ENCODE measurements around the gene LMAN2. TPM values are rescaled to one million over a fixed set of nuclear protein-coding genes. Genes with fewer than 3 reads are reported as not detected.

The LMAN2 gene
- polyA plus RNA-seq, 1 experiment, result 150 TPM

DNA sequence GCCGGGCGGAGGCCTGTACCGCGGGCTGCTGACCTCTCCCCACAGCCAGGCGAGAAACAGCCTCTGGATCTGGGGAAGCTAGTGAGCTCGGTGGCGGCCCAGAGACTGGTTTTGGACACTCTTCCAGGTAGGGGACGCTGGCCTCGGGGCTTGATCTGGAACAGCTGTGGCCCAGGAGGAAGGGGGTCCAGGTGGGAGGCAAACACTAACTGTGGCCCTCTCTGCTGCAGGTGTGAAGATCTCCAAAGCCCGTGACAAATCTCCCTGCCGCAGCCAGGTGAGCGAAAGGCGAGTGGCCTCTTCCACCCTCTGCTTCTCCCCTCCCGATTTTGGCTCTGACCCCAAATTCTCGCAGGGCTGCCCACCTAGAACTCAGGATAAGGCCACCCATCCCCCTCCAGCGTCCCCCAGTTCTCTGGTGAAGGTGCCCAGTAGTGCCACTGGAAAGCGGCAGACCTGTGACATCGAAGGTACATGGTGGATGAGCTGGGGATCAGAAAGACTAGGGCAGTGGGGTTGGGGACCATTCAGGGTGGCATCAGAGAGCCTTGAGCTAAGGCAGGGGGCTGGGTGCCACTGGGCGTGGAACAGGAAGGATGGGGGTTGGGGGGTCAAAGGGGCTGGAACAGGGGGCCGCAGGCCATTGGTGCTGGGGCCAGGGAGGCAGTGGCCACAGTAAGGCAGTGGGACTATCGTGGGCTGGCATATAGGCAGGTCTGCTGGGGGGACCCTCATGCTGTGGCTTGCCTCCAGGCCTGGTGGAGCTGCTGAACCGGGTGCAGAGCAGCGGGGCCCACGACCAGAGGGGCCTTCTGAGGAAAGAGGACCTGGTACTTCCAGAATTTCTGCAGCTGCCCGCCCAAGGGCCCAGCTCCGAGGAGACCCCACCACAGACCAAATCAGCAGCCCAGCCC is 19.9 kb upstream of the LMAN2 start:
- DNase-seq (ENCODE audit: low read depth, low spot score), result no peak

DNA sequence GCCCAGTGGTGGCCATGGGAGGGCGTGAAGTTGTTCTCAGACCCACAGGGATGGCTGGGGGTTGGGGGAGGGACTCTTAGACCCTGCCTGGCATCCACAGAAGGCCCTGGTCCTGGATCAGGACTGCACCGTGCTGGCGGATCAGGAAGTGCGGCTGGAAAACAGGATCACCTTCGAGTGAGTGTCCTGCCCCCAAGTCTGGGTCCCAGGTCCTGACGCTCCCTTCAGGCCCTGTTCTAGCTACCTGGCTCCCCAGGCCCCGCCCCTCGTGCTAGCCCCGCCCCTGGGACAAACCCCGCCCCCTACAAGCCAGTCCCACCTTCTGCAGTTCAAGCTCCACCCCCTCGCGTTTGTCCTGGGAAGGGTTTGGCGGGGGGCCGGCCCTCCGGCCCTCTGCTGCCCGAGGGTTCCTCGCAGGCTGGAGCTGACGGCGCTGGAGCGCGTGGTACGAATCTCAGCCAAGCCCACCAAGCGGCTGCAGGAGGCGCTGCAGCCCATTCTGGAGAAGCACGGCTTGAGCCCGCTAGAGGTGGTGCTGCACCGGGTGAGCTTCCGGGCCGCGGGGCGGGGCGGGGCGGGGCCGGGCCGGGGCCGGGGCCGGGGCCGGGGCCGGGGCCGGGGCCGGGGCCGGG is 19.1 kb upstream of the LMAN2 start:
- Histone ChIP-seq H3K4me3 (ENCODE audit: low read depth, low read length) (peak overlapping the region; percentile 65), H3K27ac (ENCODE audit: low read depth, low read length) (no peak overlapping the region), H3K9me3 (ENCODE audit: control insufficient read depth, insufficient read depth, low read length) (peaks cover 4% of the 10 kb centered on the region; the same call in 1 of the 2 replicates), H3K27me3 (ENCODE audit: control insufficient read depth, insufficient read depth, low read length) (no peaks in the 10 kb centered on the region)
- ChIA-PET POLR2A (interaction anchor here (0.6 to 1.4 kb wide), 6 partner anchors 8 to 127 kb away, joined by 3 to 12 read pairs (median 4); partner anchors contain the start of genes GRK6 and PDLIM7), CTCF (interaction anchor here (0.6 to 5.6 kb wide), 30 partner anchors 8 to 348 kb away, joined by 3 to 61 read pairs (median 5); partner anchors contain the start of genes LMAN2 and ZNF346)
- TF ChIP-seq, protein P1, sequence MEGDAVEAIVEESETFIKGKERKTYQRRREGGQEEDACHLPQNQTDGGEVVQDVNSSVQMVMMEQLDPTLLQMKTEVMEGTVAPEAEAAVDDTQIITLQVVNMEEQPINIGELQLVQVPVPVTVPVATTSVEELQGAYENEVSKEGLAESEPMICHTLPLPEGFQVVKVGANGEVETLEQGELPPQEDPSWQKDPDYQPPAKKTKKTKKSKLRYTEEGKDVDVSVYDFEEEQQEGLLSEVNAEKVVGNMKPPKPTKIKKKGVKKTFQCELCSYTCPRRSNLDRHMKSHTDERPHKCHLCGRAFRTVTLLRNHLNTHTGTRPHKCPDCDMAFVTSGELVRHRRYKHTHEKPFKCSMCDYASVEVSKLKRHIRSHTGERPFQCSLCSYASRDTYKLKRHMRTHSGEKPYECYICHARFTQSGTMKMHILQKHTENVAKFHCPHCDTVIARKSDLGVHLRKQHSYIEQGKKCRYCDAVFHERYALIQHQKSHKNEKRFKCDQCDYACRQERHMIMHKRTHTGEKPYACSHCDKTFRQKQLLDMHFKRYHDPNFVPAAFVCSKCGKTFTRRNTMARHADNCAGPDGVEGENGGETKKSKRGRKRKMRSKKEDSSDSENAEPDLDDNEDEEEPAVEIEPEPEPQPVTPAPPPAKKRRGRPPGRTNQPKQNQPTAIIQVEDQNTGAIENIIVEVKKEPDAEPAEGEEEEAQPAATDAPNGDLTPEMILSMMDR (IDR thresholded peaks at IDR 0.05; ENCODE audit: low read depth, low read length), result peak; percentile 60
- peak; percentile 72 for DNase-seq (ENCODE audit: low read depth, low spot score)

More for the DNA sequence above, 19.9 kb upstream of the LMAN2 start:
- TF ChIP-seq, protein P1 (IDR thresholded peaks at IDR 0.05; ENCODE audit: low read depth, low read length), result no peak
- Histone ChIP-seq H3K27me3 (ENCODE audit: control insufficient read depth, insufficient read depth, low read length) (no peaks in the 10 kb centered on the region), H3K9me3 (ENCODE audit: control insufficient read depth, insufficient read depth, low read length) (peaks cover 4% of the 10 kb centered on the region; the same call in 1 of the 2 replicates), H3K4me3 (ENCODE audit: low read depth, low read length) (peak overlapping the region; percentile 65), H3K27ac (ENCODE audit: low read depth, low read length) (no peak overlapping the region)
- CTCF ChIA-PET, result interaction anchor here (0.7 to 5.6 kb wide), 25 partner anchors 8 to 301 kb away, joined by 3 to 61 read pairs (median 6); partner anchors contain the start of gene LMAN2
- POLR2A ChIA-PET, result interaction anchor here (0.7 to 1.4 kb wide), 6 partner anchors 8 to 724 kb away, joined by 3 to 12 read pairs (median 4); partner anchors contain the start of genes GRK6, PDLIM7 and TSPAN17

DNA sequence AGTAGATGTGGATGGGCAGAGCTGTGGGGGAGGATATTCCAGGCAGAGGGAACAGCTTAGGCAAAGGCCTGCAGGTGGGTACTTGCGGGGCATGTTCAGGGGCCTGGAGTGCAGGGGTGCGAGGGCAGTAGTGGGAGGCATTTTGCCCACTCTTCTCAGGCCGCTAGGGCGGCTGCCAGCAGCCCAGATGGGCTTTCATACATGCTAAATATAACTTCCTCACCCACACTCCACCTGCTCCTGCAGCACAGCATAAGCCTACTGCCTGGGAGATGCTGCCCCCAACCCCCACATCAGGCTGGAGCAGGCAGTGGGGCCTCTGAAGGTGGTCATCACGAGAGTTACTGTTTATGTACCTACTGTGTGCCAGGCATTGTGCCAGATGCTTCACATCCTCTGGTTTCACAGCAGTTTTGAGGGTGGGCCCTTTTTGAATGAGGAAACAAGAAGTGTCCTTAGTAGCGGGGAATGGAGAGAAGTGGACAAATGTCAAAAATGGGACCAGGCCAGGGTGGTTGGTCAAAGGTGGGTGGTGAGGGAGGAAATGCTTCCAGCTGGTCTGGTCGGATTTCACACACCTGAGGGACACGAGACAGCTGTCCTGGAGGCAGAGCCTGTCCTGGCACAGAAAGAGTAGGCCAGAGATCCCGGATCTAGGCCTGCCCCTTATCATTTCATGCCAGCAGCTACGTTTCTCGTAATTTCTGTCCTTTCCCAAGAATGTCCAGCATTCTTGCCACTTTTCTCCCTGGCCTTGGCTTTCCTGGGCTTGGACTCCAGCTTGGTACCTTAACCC is 18.4 kb upstream of the LMAN2 start:
- Histone ChIP-seq H3K27me3 (ENCODE audit: control insufficient read depth, insufficient read depth, low read length) (no peaks in the 10 kb centered on the region), H3K9me3 (ENCODE audit: control insufficient read depth, insufficient read depth, low read length) (peaks cover 4% of the 10 kb centered on the region; the same call in 1 of the 2 replicates), H3K27ac (ENCODE audit: low read depth, low read length) (no peak overlapping the region), H3K4me3 (ENCODE audit: low read depth, low read length) (no peak overlapping the region)
- TF ChIP-seq, protein P1 (IDR thresholded peaks at IDR 0.05; ENCODE audit: low read depth, low read length), result no peak
- no peak for DNase-seq (ENCODE audit: low read depth, low spot score)
- CTCF ChIA-PET, result interaction anchor here (0.6 to 5.6 kb wide), 36 partner anchors 8 to 348 kb away, joined by 3 to 61 read pairs (median 5); partner anchors contain the start of genes LMAN2, SLC34A1 and ZNF346
- POLR2A ChIA-PET, result interaction anchor here (0.6 to 1.4 kb wide), 5 partner anchors 9 to 128 kb away, joined by 3 to 12 read pairs (median 3); partner anchors contain the start of genes GRK6 and PDLIM7

DNA sequence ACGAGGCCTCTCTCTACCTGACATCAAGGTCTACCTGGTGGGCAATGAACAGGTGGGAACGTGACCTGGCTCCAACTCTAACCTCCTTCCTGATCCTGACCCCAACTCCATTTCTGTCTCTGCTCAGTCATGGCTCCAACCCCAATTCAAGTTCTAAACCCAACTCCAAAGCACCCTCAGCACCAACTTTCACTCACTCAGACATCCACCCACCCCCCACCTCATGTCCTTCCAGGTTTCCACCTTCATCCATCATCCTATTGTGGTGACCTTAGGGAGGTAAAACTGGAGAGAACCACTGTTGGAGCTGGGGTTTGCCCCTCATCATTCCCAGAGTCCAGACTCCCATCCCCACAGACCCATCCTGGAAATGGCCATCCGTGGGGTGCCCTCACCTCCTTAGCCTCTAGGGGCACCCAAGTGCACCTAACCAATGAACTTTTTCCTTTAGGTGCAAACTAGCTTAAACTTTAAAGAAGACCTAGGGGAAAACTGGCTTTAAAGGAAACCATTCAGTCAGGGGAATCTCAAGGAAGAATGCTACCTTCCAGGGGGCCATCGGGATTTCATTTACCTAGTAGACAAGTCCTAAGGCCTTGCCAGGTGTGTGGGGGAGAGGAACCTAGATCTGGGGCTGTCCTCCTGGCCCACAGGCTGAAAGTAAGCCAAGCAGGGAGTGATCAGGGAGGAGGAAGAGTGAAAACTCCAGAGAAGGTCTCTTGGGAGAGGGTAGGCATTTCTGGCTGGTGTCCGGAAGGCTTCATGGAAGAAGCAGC is 17.6 kb upstream of the LMAN2 start:
- H3K9me3 ChIP-seq (ENCODE audit: control insufficient read depth, insufficient read depth, low read length), result peaks cover 4% of the 10 kb centered on the region; the same call in 1 of the 2 replicates
- no peak overlapping the region for H3K27ac ChIP-seq (ENCODE audit: low read depth, low read length)
- ChIA-PET POLR2A (no interaction called here), CTCF (interaction anchor here (0.6 to 5.6 kb wide), 16 partner anchors 8 to 133 kb away, joined by 3 to 61 read pairs (median 4); partner anchors contain the start of genes LMAN2 and SLC34A1)
- TF ChIP-seq, protein P1 (IDR thresholded peaks at IDR 0.05; ENCODE audit: low read depth, low read length), result peak; percentile 73
- no peaks in the 10 kb centered on the region for H3K27me3 ChIP-seq (ENCODE audit: control insufficient read depth, insufficient read depth, low read length)
- no peak overlapping the region for H3K4me3 ChIP-seq (ENCODE audit: low read depth, low read length)
- DNase-seq (ENCODE audit: low read depth, low spot score), result no peak

All from AG04450 (cell line).